H1 (cell line): ENCODE measurements around the gene GEMIN2. TPM values are rescaled to one million over a fixed set of nuclear protein-coding genes. Genes with fewer than 3 reads are reported as not detected.

Source experiments
- CTBP2 ChIP-seq: IDR thresholded peaks from 2 replicates; pipeline ENCODE4 v1.7.0; 2011; ENCODE audit warnings: borderline replicate concordance, mild to moderate bottlenecking, moderate library complexity, mixed read lengths, low read length; ENCODE audit not compliant: insufficient read depth, insufficient read length
- E2F6 ChIP-seq: IDR thresholded peaks from 2 replicates; pipeline ENCODE4 v1.6.1; 2012; ENCODE audit warnings: inconsistent platforms
- EGR1 ChIP-seq: IDR thresholded peaks from 2 replicates; pipeline ENCODE4 v1.6.1; 2011; ENCODE audit warnings: low read depth, low read length, borderline replicate concordance
- KDM4A ChIP-seq: IDR thresholded peaks from one replicate; pipeline ENCODE4 v1.7.1; 2012; ENCODE audit warnings: low read depth, mild to moderate bottlenecking, moderate library complexity, low read length, inconsistent platforms; ENCODE audit not compliant: severe bottlenecking
- POU5F1 ChIP-seq: IDR thresholded peaks from 2 replicates; pipeline ENCODE4 v1.6.1; 2011; ENCODE audit warnings: low read depth, mild to moderate bottlenecking, low read length, moderate library complexity
- SAP30 ChIP-seq: fragments of 300-600 bp; sonication (generic); IDR thresholded peaks from 2 replicates; pipeline ENCODE4 v1.7.1; 2012; ENCODE audit warnings: low read length, moderate library complexity, mild to moderate bottlenecking, inconsistent platforms; ENCODE audit not compliant: insufficient read depth, insufficient replicate concordance
- SP1 ChIP-seq: IDR thresholded peaks from 2 replicates; pipeline ENCODE4 v1.6.1; 2011; ENCODE audit warnings: low read depth, low read length
- polyA plus RNA-seq, 7 experiments: library from polyadenylated mRNA; depleted of rRNA in 3 of 7; stranded (reverse) in 5 of 7; unstranded in 2 of 7; fragments of >200 nt in 5 of 7; fragments of 200-250 nt in 2 of 7; gene quantifications; 1 replicate in 5 of 7; 2 replicates in 1 of 7; 4 replicates in 1 of 7; pipeline versions ENCODE4 v1.2.1 to v1.2.3, GENCODE V29; 2011 to 2013; ENCODE audit warnings: missing spikeins in 2 of 7, mixed read lengths in 2 of 7
- total RNA-seq: library from RNA; stranded (reverse); fragmentation: NEBNext Ultra II Directional; extraction: Animal tissue kit (Norgen Biotek cat#: 25700); gene quantifications from 2 replicates; pipeline ENCODE4 v1.2.1, GENCODE V29; 2021

Gene GEMIN2
- total and polyA plus RNA-seq, 2 of the 8 experiments (the other 6 are each of a cell fraction or from before 2014, with no cell fraction given) = 29.1 to 30.8 TPM

- TF ChIP-seq E2F6 (no peak), POU5F1 (no peak), SAP30 (no peak), EGR1 (no peak), KDM4A (no peak), CTBP2 (no peak), SP1 (no peak)
These were observed 24.3 kb downstream of the GEMIN2 start (continued) for GRCh38 chr14:39138440-39138839.
